Limb (tissue), 2 donors: ENCODE results near the gene ITPR2.
A peak's percentile ranks its signal among the peaks of the same experiment; 100 is the strongest.
"Not testable (repeated sequence)": the region's sequence is repeated elsewhere in the genome, so short reads cannot be mapped to it uniquely, and the experiment has no call there.

ENCODE experiments used
- DNase-seq, 2 donors: peaks; one replicate each; pipeline ENCODE4 v3.0.0-alpha.2; 2016; ENCODE audit errors: extremely low spot score in 2 of 2

The ITPR2 gene

GRCh38 chr12:26678697-26679660 is 154.0 kb downstream of the ITPR2 start:
- no peak for DNase-seq

GRCh38 chr12:26671487-26671886 is 161.5 kb downstream of the ITPR2 start:
- not testable (repeated sequence) for DNase-seq

- DNase-seq = no peak
These were observed 164.1 kb downstream of the ITPR2 start for GRCh38 chr12:26668847-26669246.

- no peak for DNase-seq
These were observed 164.8 kb downstream of the ITPR2 start for GRCh38 chr12:26668230-26668629.

DNA sequence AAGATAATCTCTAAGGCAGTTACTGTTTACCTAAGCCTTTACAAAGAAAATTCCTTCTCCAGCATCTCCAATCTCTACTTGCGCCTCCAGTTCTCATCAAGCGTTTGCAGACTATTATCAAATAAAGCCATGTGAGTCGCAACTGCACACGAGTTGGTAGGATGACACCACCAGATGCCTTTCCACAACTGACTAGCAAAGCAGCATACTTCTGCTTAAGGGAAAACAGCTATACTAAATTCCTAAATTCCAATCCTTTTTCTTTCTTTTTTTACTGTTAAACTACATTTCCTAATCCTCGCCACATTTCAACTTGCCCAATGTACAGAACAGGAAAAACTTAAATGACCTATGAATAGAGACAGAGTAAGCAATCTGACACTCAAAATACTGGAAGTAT is 166.7 kb downstream of the ITPR2 start:
- no peak for DNase-seq

GRCh38 chr12:26661399-26661798 is 171.6 kb downstream of the ITPR2 start:
- DNase-seq = no peak

DNA sequence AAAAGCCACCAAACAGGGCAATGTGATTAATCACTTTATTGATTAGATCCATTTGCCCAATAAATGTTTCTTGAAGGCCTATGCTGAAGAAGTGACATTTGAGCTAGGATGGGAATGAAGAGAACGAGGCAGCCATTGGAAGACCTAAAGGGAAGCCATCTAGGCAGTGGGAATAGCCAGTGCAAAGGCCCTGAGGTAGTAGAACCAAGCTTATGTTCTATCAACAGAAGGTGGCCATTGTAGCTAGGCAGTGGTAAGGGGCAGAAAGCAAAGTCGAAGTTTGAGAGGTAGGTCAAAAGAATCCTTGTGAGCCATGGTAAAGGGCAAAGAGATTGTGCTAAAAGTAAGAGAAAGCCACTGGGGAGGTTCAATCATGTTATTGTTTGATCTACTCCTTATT is 173.1 kb downstream of the ITPR2 start:
- DNase-seq = no peak

GRCh38 chr12:26658991-26659390 is 174.0 kb downstream of the ITPR2 start:
- DNase-seq = no peak

GRCh38 chr12:26654623-26655022 is 178.4 kb downstream of the ITPR2 start:
- DNase-seq = no peak

- DNase-seq = peak; percentile 33 to 67
These were observed 181.3 kb downstream of the ITPR2 start for GRCh38 chr12:26651566-26652188.

- DNase-seq = no peak
These were observed 182.0 kb downstream of the ITPR2 start for GRCh38 chr12:26651036-26651435.

- DNase-seq = no peak
These were observed 184.0 kb downstream of the ITPR2 start for GRCh38 chr12:26648999-26649398.

DNA sequence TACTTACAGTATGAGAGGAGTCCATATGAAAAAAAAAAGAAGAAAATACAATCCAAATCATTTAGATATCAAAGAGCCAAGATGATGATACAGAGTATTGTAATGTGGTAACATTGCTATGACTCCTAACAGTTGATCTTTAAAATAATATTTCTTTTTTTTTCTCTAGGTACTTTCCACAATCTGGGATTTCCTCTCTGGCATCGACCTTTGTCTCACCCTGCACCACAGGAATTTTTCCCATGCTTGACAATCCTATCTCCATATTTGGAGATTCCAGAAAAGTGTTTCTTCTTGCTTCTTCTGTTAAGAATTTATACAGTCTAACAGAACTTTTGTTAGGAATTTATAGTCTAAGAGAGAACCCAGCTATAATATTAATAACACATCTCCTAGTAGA is 184.4 kb downstream of the ITPR2 start:
- DNase-seq = no peak

GRCh38 chr12:26648066-26648465 is 184.9 kb downstream of the ITPR2 start:
- no peak for DNase-seq

DNA sequence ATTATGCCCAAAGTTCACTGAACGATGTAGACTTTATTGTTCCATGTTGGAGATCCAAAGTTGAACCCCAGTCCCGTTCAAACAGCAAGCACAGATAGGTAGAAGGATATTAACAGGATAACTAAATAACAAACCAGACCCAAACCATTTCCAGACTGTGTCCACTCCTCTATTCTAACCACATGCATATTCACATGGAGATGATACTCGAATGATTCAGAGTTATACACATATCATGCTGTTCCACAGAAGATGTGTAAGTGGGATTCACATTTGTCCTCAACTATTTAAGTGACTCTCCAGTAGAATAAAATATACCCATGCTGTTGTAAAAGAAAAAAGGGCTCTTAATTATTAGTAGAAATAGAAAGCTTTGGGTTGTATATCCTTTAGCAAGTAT is 185.9 kb downstream of the ITPR2 start:
- DNase-seq = no peak

DNA sequence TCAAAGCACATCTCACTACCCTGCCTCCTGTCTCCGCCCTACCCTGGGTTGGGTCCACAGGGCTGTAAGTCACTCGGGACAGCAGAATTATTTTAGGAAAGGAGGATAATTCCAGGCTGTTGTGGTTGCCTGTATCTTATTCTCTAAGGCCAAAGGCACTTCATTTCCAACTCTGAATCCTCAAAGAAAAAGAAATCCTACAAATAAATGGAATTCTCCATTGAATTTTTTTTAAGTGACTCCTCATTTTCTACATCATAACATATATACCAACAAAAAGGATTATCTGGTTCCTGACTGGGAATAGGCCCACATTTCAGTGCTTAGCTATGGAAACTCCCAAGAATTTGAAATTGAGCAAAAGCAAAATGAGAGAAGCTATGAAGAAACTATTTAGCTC is 186.4 kb downstream of the ITPR2 start:
- DNase-seq = no peak

DNA sequence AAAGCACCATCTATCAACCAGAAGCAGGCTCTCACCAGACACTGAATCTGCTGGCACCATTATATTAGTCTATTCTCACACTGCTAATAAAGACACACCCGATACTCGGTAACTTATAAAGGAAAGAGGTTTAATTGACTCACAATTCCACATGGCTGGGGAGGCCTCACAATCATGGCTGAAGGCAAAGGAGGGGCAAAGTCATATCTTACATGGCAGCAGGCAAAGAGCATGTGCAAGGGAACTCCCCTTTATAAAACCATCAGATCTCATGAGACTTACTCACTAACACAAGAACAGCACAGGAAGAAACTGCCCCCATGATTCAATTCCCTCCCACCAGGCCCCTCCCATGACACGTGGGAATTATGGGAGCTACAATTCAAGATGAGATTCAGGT is 188.6 kb downstream of the ITPR2 start:
- not testable (repeated sequence) for DNase-seq

DNA sequence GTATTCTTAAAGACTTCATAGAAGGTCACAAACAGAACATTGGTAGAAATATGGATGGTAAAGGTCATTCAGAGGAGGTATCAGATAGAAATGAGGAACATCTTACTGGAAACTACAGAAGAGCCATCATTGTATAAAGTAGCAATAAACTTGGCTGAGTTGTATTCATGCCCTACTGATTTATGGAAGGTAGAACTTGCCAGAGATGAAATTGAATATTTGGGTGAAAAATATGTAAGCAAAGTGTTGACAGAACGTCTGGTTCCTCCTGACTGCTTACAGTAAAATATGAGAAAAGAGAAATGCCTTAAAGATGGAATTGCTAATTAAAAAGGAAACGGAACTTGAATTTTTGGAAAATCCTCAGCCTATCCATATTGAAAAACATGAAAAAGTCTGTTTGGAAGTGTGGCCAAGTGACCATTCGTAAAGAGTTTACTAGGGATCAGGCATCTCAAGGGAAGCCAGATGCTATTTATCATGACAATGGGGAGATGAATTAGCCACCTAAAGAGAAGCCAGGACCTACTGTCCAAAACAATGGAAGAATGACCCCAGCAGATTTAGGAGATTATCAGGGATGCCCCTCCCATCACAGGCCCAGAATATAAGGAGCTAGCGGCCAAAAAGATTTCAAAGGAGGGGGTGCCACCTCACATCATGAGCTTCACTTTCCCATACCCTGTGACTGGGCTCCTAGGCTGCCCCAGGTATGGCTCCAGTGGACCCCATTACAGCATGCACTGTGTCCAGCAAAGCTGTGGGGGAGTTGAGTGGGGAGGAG is 189.3 kb downstream of the ITPR2 start:
- no peak for DNase-seq

- no peak for DNase-seq
These were observed 190.6 kb downstream of the ITPR2 start for GRCh38 chr12:26642361-26642760.

DNA sequence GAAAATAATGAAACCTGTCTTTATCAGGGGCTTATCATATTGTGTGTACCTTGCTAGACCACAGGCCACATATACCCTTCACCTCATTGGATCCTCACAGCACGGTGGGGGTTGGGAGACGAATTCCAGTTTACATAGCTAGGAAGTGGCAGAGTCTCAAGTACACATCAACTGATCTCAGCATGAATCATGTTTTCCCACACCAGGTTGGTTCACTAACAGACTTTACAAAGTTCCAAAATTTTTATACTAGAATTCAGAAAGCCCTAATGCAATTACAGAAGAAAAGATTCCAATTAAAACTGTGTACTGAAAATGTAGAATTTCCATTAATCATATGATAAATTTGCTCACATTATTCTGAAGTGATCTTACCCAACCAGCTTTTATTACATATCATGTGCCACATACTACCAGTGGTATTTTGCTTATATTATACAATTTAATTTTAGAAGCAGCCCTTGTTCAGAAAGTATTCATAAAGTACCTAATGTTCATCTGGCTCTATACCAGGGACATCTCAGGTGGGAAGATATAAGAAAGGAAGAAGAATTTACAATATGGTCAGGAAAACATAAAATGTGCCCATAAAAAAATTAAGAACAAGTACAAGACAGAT is 196.2 kb downstream of the ITPR2 start:
- no peak for DNase-seq

DNA sequence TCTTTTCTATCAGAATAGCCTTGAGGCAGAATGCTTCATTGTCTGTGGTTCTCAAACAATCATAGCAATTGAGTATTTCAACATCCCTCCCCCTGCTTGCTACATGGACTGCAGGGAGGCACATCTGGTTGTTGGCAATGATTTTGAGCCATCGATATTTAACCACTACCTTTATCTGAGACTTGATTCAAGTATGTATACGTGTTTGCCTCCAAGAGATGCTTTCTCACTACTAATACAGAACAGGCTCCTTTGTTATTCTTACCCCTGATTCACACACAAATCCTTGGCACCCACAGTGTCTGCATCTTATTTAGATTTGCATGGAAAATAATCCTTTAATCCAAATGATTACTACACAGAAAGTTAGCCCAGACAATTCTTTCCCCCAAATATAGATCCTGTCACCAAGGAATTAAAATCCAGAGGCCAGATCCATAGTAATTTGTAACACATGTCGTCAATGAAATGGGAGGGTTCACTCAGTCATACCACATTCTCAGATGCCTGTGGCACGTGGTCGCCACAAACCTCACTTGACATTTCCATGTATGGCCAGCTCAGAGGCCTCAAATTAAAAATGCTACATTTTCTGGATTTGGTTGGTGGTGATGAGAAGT is 199.3 kb downstream of the ITPR2 start:
- DNase-seq = no peak
